Lower leg skin (tissue), 3 donors: Measurements from ENCODE around the gene YBEY.

ENCODE experiments used
- POLR2A ChIP-seq, 2 donors: fragments of 450-650 bp; IDR thresholded peaks; one replicate each; pipeline ENCODE4 v1.6.1; 2016 to 2017; ENCODE audit warnings: antibody characterized with exemption in 2 of 2, mild to moderate bottlenecking in 1 of 2, moderate library complexity in 1 of 2
- TF ChIP-seq, protein P1 (sequence below), 3 donors: fragments of 450-650 bp; IDR thresholded peaks; one replicate each; pipeline ENCODE4 v1.5.1; 2016; ENCODE audit warnings: antibody characterized with exemption in 3 of 3, mild to moderate bottlenecking in 3 of 3, moderate library complexity in 2 of 3

GRCh38 chr21:46284733-46285132 is 1.4 kb upstream of the YBEY start:
- TF ChIP-seq, protein P1, sequence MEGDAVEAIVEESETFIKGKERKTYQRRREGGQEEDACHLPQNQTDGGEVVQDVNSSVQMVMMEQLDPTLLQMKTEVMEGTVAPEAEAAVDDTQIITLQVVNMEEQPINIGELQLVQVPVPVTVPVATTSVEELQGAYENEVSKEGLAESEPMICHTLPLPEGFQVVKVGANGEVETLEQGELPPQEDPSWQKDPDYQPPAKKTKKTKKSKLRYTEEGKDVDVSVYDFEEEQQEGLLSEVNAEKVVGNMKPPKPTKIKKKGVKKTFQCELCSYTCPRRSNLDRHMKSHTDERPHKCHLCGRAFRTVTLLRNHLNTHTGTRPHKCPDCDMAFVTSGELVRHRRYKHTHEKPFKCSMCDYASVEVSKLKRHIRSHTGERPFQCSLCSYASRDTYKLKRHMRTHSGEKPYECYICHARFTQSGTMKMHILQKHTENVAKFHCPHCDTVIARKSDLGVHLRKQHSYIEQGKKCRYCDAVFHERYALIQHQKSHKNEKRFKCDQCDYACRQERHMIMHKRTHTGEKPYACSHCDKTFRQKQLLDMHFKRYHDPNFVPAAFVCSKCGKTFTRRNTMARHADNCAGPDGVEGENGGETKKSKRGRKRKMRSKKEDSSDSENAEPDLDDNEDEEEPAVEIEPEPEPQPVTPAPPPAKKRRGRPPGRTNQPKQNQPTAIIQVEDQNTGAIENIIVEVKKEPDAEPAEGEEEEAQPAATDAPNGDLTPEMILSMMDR (IDR thresholded peaks at IDR 0.05) = no peak
- no peak for TF ChIP-seq POLR2A (IDR thresholded peaks at IDR 0.05)
